SU-DHL-6 (cell line): ENCODE results near the gene C5AR1.

ENCODE experiments used
- CTCF ChIP-seq: fragments of 200-600 bp; sonication (generic); IDR thresholded peaks from one replicate; pipeline ENCODE4 v1.5.1; 2017; ENCODE audit warnings: antibody characterized with exemption, mild to moderate bottlenecking, low read length, moderate library complexity; ENCODE audit not compliant: insufficient read depth, poor library complexity, severe bottlenecking
- EZH2phosphoT487 ChIP-seq: fragments of 200-600 bp; sonication (generic), shearing (Covaris generic); conservative IDR thresholded peaks from 2 replicates; pipeline ENCODE4 v1.6.1; 2018; ENCODE audit warnings: mild to moderate bottlenecking, antibody characterized with exemption, low read length, moderate library complexity, mixed read lengths

- no peak for TF ChIP-seq CTCF
- TF ChIP-seq EZH2phosphoT487, result no peak
These were observed 49.3 kb downstream of the C5AR1 start for GRCh38 chr19:47358936-47359335.
